Dedifferentiated amniotic fluid mesenchymal stem cell (primary cell): ENCODE data around the gene PLXDC1.
"Not testable (repeated sequence)": the region's sequence is repeated elsewhere in the genome, so short reads cannot be mapped to it uniquely, and the experiment has no call there.

Experiments
- DNase-seq: peaks from one replicate; pipeline ENCODE4 v3.0.0-alpha.2; 2016; ENCODE audit errors: extremely low spot score

The PLXDC1 gene

GRCh38 chr17:39063681-39064069 lies 87.8 kb downstream of the PLXDC1 start:
- no peak for DNase-seq

GRCh38 chr17:39062846-39063680 lies 88.4 kb downstream of the PLXDC1 start:
- DNase-seq, result no peak

- no peak for DNase-seq
Measured at GRCh38 chr17:39058524-39058923, 92.9 kb downstream of the PLXDC1 start.

GRCh38 chr17:39057701-39058206 lies 93.7 kb downstream of the PLXDC1 start:
- DNase-seq, result no peak

GRCh38 chr17:39054111-39054645 lies 97.3 kb downstream of the PLXDC1 start:
- DNase-seq, result no peak

- not testable (repeated sequence) for DNase-seq
Measured at GRCh38 chr17:39052423-39052822, 99.0 kb downstream of the PLXDC1 start.

- no peak for DNase-seq
Measured at GRCh38 chr17:39051001-39051585, 100.3 kb downstream of the PLXDC1 start.

- no peak for DNase-seq
Measured at GRCh38 chr17:39045948-39046679, 105.3 kb downstream of the PLXDC1 start.

- DNase-seq, result no peak
Measured at GRCh38 chr17:39036009-39036408, 115.4 kb downstream of the PLXDC1 start.

- DNase-seq, result not testable (repeated sequence)
Measured at GRCh38 chr17:39035578-39035977, 115.9 kb downstream of the PLXDC1 start.

- no peak for DNase-seq
Measured at GRCh38 chr17:39028690-39029089, 122.7 kb downstream of the PLXDC1 start.

GRCh38 chr17:39027455-39028035 lies 123.9 kb downstream of the PLXDC1 start:
- DNase-seq, result no peak

GRCh38 chr17:39026980-39027451 lies 124.4 kb downstream of the PLXDC1 start:
- no peak for DNase-seq

- DNase-seq, result not testable (repeated sequence)
Measured at GRCh38 chr17:39026346-39026745, 125.1 kb downstream of the PLXDC1 start.

GRCh38 chr17:39022924-39023323 lies 128.5 kb downstream of the PLXDC1 start:
- no peak for DNase-seq

- DNase-seq, result not testable (repeated sequence)
Measured at GRCh38 chr17:39020037-39020436, 131.4 kb downstream of the PLXDC1 start.

- DNase-seq, result no peak
Measured at GRCh38 chr17:39018267-39019134, 132.9 kb downstream of the PLXDC1 start.

- DNase-seq, result no peak
Measured at GRCh38 chr17:39016193-39017153, 135.0 kb downstream of the PLXDC1 start.

GRCh38 chr17:39015546-39015935 lies 135.9 kb downstream of the PLXDC1 start:
- no peak for DNase-seq
